Measurements from ENCODE around the gene KDM4B. TPM values are rescaled to one million over a fixed set of nuclear protein-coding genes. Genes with fewer than 3 reads are reported as not detected.

The KDM4B gene
- total RNA-seq, 1 donor: 22.1 TPM

DNA sequence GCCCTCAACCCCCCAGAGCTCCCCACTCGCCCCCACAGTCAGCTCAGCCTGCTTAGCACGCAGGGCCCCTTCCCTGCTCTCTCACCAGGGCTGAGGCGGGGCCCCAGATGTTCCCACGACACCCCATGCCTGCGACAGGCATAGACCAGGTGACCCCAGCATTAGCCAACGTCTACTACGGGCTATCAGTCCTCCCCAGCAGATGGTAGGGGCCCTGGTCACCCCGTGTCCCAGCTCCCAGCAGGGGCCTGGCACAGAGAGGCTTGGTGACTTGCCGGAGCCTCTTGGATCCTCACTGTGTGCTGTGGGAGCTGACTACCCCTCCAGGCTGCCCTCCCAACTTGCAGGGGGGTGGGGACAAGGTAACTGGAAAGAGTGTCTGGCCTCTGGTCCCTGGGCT lies 80.6 kb downstream of the KDM4B start:
- Histone ChIP-seq H3K79me2 (ENCODE audit: insufficient read depth, low read length) (peaks cover 9% of the 10 kb centered on the region), H2AFZ (ENCODE audit: low read length) (no peak overlapping the region), H3K4me1 (ENCODE audit: insufficient read depth, low read length) (peaks cover 20% of the 10 kb centered on the region), H3K4me2 (ENCODE audit: insufficient read depth, low read length) (no peak overlapping the region), H3K36me3 (ENCODE audit: insufficient read depth, low read length) (peaks cover 8% of the 10 kb centered on the region), H3K27ac (ENCODE audit: low read depth, low read length) (no peak overlapping the region), H3K9me3 (ENCODE audit: low read depth, low read length) (no peaks in the 10 kb centered on the region), H3K4me3 (ENCODE audit: insufficient read depth, low read length) (no peak overlapping the region), H4K20me1 (ENCODE audit: insufficient read depth, low read length) (peaks cover 49% of the 10 kb centered on the region), H3K27me3 (ENCODE audit: insufficient read depth, low read length) (no peaks in the 10 kb centered on the region)
- TF ChIP-seq CTCF (IDR thresholded peaks at IDR 0.05; ENCODE audit: extremely low read depth, low read depth, low read length): no peak
- DNase-seq (ENCODE audit: insufficient read length, low spot score, missing footprints): no peak

DNA sequence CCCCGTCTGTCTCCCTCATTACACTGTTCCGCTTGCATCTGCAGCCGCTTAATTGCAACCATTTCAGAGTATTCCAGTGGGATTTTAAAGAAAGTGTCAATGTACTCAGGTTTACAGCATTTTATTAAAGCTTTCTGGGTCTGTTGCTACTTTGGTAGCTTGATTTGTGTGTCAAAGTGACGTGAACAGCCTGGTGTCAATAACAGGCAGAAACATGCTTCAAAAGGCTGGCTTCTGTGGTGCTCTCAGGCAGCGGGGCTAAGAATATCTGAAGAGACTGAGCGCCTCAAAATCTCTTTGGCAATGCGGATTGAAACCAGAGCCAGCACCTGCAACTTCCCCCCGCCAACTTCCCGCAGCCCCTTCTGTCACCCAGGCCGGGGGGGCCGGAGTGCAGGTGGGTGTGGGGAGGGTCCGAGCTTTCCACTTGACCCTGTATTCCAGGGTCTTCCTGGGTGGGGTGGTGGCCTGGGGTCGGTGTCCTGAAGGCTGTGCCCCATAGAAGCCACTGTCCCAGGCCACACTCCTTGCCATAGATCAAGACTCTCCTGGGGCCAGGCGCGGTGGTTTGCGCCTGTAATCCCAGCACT lies 81.2 kb downstream of the KDM4B start:
- no peak overlapping the region for H3K4me3 ChIP-seq (ENCODE audit: insufficient read depth, low read length)
- no peak overlapping the region for H3K27ac ChIP-seq (ENCODE audit: low read depth, low read length)
- no peaks in the 10 kb centered on the region for H3K27me3 ChIP-seq (ENCODE audit: insufficient read depth, low read length)
- no peak for DNase-seq (ENCODE audit: insufficient read length, low spot score, missing footprints)
- H3K4me2 ChIP-seq (ENCODE audit: insufficient read depth, low read length): no peak overlapping the region
- H4K20me1 ChIP-seq (ENCODE audit: insufficient read depth, low read length): peaks cover 44% of the 10 kb centered on the region
- no peaks in the 10 kb centered on the region for H3K9me3 ChIP-seq (ENCODE audit: low read depth, low read length)
- no peak overlapping the region for H2AFZ ChIP-seq (ENCODE audit: low read length)
- H3K36me3 ChIP-seq (ENCODE audit: insufficient read depth, low read length): peaks cover 4% of the 10 kb centered on the region
- H3K4me1 ChIP-seq (ENCODE audit: insufficient read depth, low read length): peaks cover 20% of the 10 kb centered on the region
- H3K79me2 ChIP-seq (ENCODE audit: insufficient read depth, low read length): peaks cover 5% of the 10 kb centered on the region
- TF ChIP-seq CTCF (IDR thresholded peaks at IDR 0.05; ENCODE audit: extremely low read depth, low read depth, low read length): no peak

DNA sequence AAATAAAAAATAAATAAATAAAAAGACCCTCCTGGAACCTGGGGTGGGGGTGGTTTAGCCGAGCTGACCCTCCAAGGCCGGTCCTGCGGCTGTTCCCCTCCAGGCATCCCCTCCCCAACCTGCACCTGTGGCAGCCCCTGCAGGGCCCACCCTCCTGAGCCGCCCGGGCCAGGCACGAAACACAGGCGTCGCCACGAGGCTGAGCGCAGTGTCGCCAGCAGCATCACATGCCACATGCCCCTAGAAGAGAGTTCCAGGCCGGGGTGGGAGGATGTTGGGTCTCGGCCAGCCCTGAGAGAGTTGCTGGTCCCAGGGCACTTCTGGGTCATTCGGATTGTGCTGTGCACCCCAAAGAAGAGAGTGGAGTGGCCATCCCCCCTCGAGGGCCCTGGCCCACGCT lies 82.0 kb downstream of the KDM4B start:
- Histone ChIP-seq H3K4me2 (ENCODE audit: insufficient read depth, low read length) (no peak overlapping the region), H3K79me2 (ENCODE audit: insufficient read depth, low read length) (peaks cover 4% of the 10 kb centered on the region), H3K4me1 (ENCODE audit: insufficient read depth, low read length) (peaks cover 19% of the 10 kb centered on the region), H2AFZ (ENCODE audit: low read length) (no peak overlapping the region), H3K36me3 (ENCODE audit: insufficient read depth, low read length) (peaks cover 4% of the 10 kb centered on the region), H3K27me3 (ENCODE audit: insufficient read depth, low read length) (no peaks in the 10 kb centered on the region), H4K20me1 (ENCODE audit: insufficient read depth, low read length) (peaks cover 40% of the 10 kb centered on the region), H3K9me3 (ENCODE audit: low read depth, low read length) (no peaks in the 10 kb centered on the region), H3K27ac (ENCODE audit: low read depth, low read length) (no peak overlapping the region), H3K4me3 (ENCODE audit: insufficient read depth, low read length) (no peak overlapping the region)
- no peak for TF ChIP-seq CTCF (IDR thresholded peaks at IDR 0.05; ENCODE audit: extremely low read depth, low read depth, low read length)
- no peak for DNase-seq (ENCODE audit: insufficient read length, low spot score, missing footprints)

GRCh38 chr19:5051619-5052018 lies 82.7 kb downstream of the KDM4B start:
- no peak overlapping the region for H2AFZ ChIP-seq (ENCODE audit: low read length)
- peaks cover 4% of the 10 kb centered on the region for H3K36me3 ChIP-seq (ENCODE audit: insufficient read depth, low read length)
- no peak overlapping the region for H3K27ac ChIP-seq (ENCODE audit: low read depth, low read length)
- peaks cover 12% of the 10 kb centered on the region for H3K4me1 ChIP-seq (ENCODE audit: insufficient read depth, low read length)
- H3K27me3 ChIP-seq (ENCODE audit: insufficient read depth, low read length): no peaks in the 10 kb centered on the region
- no peak for TF ChIP-seq CTCF (IDR thresholded peaks at IDR 0.05; ENCODE audit: extremely low read depth, low read depth, low read length)
- peaks cover 34% of the 10 kb centered on the region for H4K20me1 ChIP-seq (ENCODE audit: insufficient read depth, low read length)
- H3K9me3 ChIP-seq (ENCODE audit: low read depth, low read length): no peaks in the 10 kb centered on the region
- H3K4me2 ChIP-seq (ENCODE audit: insufficient read depth, low read length): no peak overlapping the region
- no peak overlapping the region for H3K4me3 ChIP-seq (ENCODE audit: insufficient read depth, low read length)
- DNase-seq (ENCODE audit: insufficient read length, low spot score, missing footprints): no peak
- H3K79me2 ChIP-seq (ENCODE audit: insufficient read depth, low read length): peaks cover 3% of the 10 kb centered on the region
